Testis (tissue), 2 donors: Measurements from ENCODE around the gene SEPTIN5.
"Not testable (repeated sequence)": the region's sequence is repeated elsewhere in the genome, so short reads cannot be mapped to it uniquely, and the experiment has no call there.

ENCODE experiments used
- POLR2A ChIP-seq: fragments of 450-650 bp; IDR thresholded peaks from one replicate; pipeline ENCODE4 v1.6.1; 2017; ENCODE audit warnings: antibody characterized with exemption, mild to moderate bottlenecking, moderate library complexity
- TF ChIP-seq, protein P1 (sequence below), 3 experiments: fragments of 450-650 bp in 2 of 3; fragments of 200-600 bp in 1 of 3; sonication (generic) in 1 of 3; IDR thresholded peaks; one replicate each; pipeline ENCODE4 v1.5.1; 2016 to 2019; ENCODE audit warnings: antibody characterized with exemption in 3 of 3, mild to moderate bottlenecking in 2 of 3, moderate library complexity in 1 of 3

DNA sequence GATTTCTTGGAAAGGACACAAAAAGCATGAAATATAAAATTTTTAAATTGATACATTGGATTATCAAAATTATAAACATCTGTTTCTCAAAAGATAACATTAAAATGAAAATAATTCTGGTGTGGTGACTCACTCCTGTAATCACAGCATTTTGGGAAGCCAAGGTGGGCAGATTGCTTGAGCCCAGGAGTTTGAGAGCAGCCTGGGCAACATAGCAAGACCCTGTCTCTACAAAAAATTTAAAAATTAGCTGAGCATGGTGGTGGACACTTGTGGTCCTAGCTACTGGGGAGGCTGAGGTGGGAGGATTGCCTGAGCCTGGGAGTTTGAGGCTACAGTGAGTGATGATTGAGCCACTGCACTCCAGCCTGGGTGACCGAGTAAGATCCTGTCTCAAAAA lies 16.4 kb upstream of the SEPTIN5 start:
- TF ChIP-seq, protein P1, sequence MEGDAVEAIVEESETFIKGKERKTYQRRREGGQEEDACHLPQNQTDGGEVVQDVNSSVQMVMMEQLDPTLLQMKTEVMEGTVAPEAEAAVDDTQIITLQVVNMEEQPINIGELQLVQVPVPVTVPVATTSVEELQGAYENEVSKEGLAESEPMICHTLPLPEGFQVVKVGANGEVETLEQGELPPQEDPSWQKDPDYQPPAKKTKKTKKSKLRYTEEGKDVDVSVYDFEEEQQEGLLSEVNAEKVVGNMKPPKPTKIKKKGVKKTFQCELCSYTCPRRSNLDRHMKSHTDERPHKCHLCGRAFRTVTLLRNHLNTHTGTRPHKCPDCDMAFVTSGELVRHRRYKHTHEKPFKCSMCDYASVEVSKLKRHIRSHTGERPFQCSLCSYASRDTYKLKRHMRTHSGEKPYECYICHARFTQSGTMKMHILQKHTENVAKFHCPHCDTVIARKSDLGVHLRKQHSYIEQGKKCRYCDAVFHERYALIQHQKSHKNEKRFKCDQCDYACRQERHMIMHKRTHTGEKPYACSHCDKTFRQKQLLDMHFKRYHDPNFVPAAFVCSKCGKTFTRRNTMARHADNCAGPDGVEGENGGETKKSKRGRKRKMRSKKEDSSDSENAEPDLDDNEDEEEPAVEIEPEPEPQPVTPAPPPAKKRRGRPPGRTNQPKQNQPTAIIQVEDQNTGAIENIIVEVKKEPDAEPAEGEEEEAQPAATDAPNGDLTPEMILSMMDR (IDR thresholded peaks at IDR 0.05): not testable (repeated sequence)
- TF ChIP-seq POLR2A: not testable (repeated sequence)
